Heart left ventricle (tissue), 16 donors: ENCODE results near the gene TTYH1. TPM values are rescaled to one million over a fixed set of nuclear protein-coding genes. Genes with fewer than 3 reads are reported as not detected.
A peak's percentile ranks its signal among the peaks of the same experiment; 100 is the strongest.
"Not testable (repeated sequence)": the region's sequence is repeated elsewhere in the genome, so short reads cannot be mapped to it uniquely, and the experiment has no call there.

ENCODE experiments used
- ATAC-seq, 4 donors: fragments of 200-7000 bp; cut with Tn5 transposase; one replicate each; pipeline ENCODE4 v1.9.1; 2020 to 2022; ENCODE audit warnings: moderate library complexity in 4 of 4, mild to moderate bottlenecking in 3 of 4, moderate number of reproducible peaks in 1 of 4
- DNase-seq, 5 donors: peaks; one replicate each; pipeline ENCODE4 v3.0.0-alpha.2; 2020
- H3K27ac ChIP-seq, 12 donors: fragments of 200-600 bp; sonication (generic) in 4 of 12; one replicate each; pipeline versions ENCODE4 v1.5.0 to v1.8.0; 2016 to 2022; ENCODE audit warnings: mild to moderate bottlenecking in 2 of 12
- H3K27me3 ChIP-seq, 9 donors: fragments of 200-600 bp; sonication (generic) in 2 of 9; one replicate each; pipeline versions ENCODE4 v1.5.1 to v1.8.0; 2016 to 2022; ENCODE audit warnings: mild to moderate bottlenecking in 3 of 9
- H3K36me3 ChIP-seq, 9 donors: fragments of 200-600 bp; sonication (generic) in 2 of 9; one replicate each; pipeline versions ENCODE4 v1.5.0 to v1.8.0; 2018 to 2022; ENCODE audit warnings: mild to moderate bottlenecking in 2 of 9
- H3K4me1 ChIP-seq, 12 donors: fragments of 200-600 bp; sonication (generic) in 4 of 12; one replicate each; pipeline versions ENCODE4 v1.5.0 to v1.8.0; 2016 to 2022; ENCODE audit warnings: mild to moderate bottlenecking in 3 of 12
- H3K4me3 ChIP-seq, 12 donors: fragments of 200-600 bp; sonication (generic) in 4 of 12; one replicate each; pipeline versions ENCODE4 v1.5.0 to v1.8.0; 2017 to 2022; ENCODE audit warnings: mild to moderate bottlenecking in 9 of 12, moderate library complexity in 4 of 12
- H3K9me3 ChIP-seq, 12 donors: fragments of 200-600 bp; sonication (generic) in 4 of 12; one replicate each; pipeline versions ENCODE4 v1.5.0 to v1.8.0; 2016 to 2022; ENCODE audit warnings: mild to moderate bottlenecking in 1 of 12
- POLR2A ChIP-seq, 2 donors: fragments of 450-650 bp; IDR thresholded peaks; one replicate each; pipeline ENCODE4 v1.6.1; 2017; ENCODE audit warnings: antibody characterized with exemption in 2 of 2, mild to moderate bottlenecking in 2 of 2, moderate library complexity in 2 of 2
- WGBS, 4 donors: extraction: QIAGEN DNeasy Blood & Tissue Kit in 2 of 4; methylation state at CpG; one replicate each; pipeline versions ENCODE4 v1.1.5 to v1.1.7; 2013 to 2018; 5-methylcytosine and 5-hydroxymethylcytosine counted together
- intact Hi-C, 10 donors: fragments of 100-400 bp; cut with DNase I; formaldehyde crosslinking; loops; one replicate each; pipeline versions ENCODE4 v1.11.1 to v1.14.2; 2022
- polyA plus RNA-seq, 2 donors: library from polyadenylated mRNA; stranded (reverse); fragments of 200-250 nt; gene quantifications; one replicate each; pipeline ENCODE4 v1.2.3, GENCODE V29; 2013
- total RNA-seq, 9 donors: library from RNA; depleted of rRNA in 2 of 9; stranded (reverse); fragments of >200 nt in 2 of 9; fragmentation: NEBNext Ultra II Directional in 3 of 9; extraction: Animal tissue kit (Norgen Biotek cat#: 25700) in 3 of 9; gene quantifications; one replicate each; pipeline versions ENCODE4 v1.1.0 to v1.2.4, GENCODE V29; 2016 to 2023
- TF ChIP-seq, protein P1 (sequence below), 12 donors: fragments of 200-600 bp; sonication (generic) in 4 of 12; IDR thresholded peaks; one replicate each; pipeline versions ENCODE4 v1.5.0 to v1.8.0; 2018 to 2022; ENCODE audit warnings: antibody characterized with exemption in 12 of 12, mild to moderate bottlenecking in 5 of 12
- donor health status: ischemic (EF 13 %, LVEDD 7.1; RV severe dilation, severe dysfunction).
- donor health status: healthy with polysubstance abuse.
- donor health status: DM: no; HTN: yes; CAD: no.
- donor health status: DM: no; HTN: no; CAD: no.
- donor health status: ischemic (EF 25% LVEDD 6.9; RV normal size, moderate dysfunction).
- donor health status: ischemic (EF 25% LVEDD 5.7; RV mildly dilated, moderate dysfunction).
- donor health status: healthy.
- donor health status: DM: yes; HTN: yes; CAD: no.
- donor health status: ischemic (EF 35%, LVEDD 5.7; RV mildly dilated, moderate dysfunction).
- donor health status: nonischemic (EF 11% LVEDD 7.7; RV severe dilation, severe dysfunction).
- donor health status: DM: yes; HTN: yes; CAD: no.
- donor health status: PGD.
- donor health status: ischemic (EF 29% LVEDD 5.4; RV normal size, mild dysfunction).
- donor health status: nonischemic (EF 23%, LVEDD 6.1; RV moderate dilation, normal function).

TTYH1 gene
- total and polyA plus RNA-seq, 11 donors = 0.46 to 6.9 (median 1.1) TPM

- H3K27me3 ChIP-seq = no peaks in the 10 kb centered on the region
- intact Hi-C loops = no loop called here
- no peak for ATAC-seq
- no peak for TF ChIP-seq POLR2A (IDR thresholded peaks at IDR 0.05)
- TF ChIP-seq, protein P1, sequence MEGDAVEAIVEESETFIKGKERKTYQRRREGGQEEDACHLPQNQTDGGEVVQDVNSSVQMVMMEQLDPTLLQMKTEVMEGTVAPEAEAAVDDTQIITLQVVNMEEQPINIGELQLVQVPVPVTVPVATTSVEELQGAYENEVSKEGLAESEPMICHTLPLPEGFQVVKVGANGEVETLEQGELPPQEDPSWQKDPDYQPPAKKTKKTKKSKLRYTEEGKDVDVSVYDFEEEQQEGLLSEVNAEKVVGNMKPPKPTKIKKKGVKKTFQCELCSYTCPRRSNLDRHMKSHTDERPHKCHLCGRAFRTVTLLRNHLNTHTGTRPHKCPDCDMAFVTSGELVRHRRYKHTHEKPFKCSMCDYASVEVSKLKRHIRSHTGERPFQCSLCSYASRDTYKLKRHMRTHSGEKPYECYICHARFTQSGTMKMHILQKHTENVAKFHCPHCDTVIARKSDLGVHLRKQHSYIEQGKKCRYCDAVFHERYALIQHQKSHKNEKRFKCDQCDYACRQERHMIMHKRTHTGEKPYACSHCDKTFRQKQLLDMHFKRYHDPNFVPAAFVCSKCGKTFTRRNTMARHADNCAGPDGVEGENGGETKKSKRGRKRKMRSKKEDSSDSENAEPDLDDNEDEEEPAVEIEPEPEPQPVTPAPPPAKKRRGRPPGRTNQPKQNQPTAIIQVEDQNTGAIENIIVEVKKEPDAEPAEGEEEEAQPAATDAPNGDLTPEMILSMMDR (IDR thresholded peaks at IDR 0.05) = no peak
- DNase-seq = no peak
- WGBS, 4 donors = 76 to 84% (median 81%) methylated on average over 7 of the region's 7 CpGs
- H3K4me1 ChIP-seq = peaks cover 4 to 15% (median 11%) of the 10 kb centered on the region in 12 donors
- H3K27ac ChIP-seq = no peak overlapping the region
- H3K4me3 ChIP-seq = no peak overlapping the region
- no peaks in the 10 kb centered on the region for H3K9me3 ChIP-seq
- peaks cover 0 to 45% (median 29%) of the 10 kb centered on the region in 9 donors for H3K36me3 ChIP-seq
Observed at GRCh38 chr19:54444737-54445136, 29.5 kb downstream of the TTYH1 start.

DNA sequence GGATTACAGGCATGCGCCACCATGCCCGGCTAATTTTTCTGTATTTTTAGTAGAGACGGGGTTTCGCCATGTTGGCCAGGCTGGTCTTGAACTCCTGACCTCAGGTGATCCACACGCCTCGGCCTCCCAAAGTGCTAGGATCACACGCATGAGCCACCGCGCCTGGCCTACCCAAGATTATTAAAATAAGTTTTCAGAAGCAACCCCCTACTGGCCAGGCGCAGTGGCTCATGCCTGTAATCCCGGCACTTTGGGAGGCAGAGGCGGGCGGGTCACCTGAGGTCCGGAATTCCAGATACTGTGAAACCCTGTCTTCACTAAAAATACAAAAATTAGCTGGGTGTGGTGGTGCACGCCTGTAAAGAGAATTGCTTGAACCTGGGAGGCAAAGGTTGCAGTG lies 31.1 kb downstream of the TTYH1 start:
- peaks cover 0 to 44% (median 33%) of the 10 kb centered on the region in 9 donors for H3K36me3 ChIP-seq
- ATAC-seq, H3K9me3 ChIP-seq, H3K27ac ChIP-seq, intact Hi-C loops, DNase-seq, H3K27me3 ChIP-seq, H3K4me3 ChIP-seq: not testable (repeated sequence)
- WGBS, 4 donors = 88 to 92% (median 90%) methylated on average over 15 of the region's 15 CpGs
- peaks cover 10 to 32% (median 26%) of the 10 kb centered on the region in 12 donors for H3K4me1 ChIP-seq

DNA sequence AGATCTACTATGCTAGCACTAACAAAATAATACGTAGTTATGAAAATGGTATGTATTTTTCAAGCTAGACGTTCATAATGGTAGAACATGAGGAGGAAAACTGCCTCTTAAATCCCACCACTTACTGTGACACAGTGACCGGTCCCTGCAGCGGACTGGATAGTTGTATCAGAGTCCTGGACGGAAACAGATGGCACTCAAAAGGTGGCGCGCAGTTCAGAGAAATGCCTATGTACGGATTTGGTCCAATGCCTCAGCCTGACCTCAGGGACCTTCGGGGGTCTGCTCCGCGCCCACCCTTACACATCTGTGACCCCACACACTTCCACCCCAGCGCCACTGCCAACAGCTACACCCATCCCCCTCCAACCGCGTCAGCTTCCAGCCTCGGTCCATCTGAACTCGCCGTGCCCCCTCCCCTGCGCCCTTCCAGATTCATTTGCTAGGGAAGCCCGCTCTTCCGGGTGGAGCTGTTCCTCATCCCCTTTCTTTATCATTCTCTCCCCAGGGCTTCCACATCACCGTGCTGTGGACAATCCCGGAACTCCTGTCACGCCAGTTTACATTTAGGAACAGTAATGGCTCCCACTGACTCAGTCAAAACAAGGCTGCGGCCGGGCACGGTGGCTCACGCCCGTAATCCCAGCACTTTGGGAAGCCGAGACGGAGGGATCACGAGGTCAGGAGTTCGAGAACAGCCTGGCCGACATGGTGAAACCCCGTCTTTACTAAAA lies 32.9 kb downstream of the TTYH1 start:
- peaks cover 11 to 49% (median 35%) of the 10 kb centered on the region in 12 donors for H3K4me1 ChIP-seq
- intact Hi-C loops = loop anchor here in 1 of 10 donors (2.0 kb wide), 1 partner anchor 15 kb away; the partner anchor contains the start of gene LENG9

DNA sequence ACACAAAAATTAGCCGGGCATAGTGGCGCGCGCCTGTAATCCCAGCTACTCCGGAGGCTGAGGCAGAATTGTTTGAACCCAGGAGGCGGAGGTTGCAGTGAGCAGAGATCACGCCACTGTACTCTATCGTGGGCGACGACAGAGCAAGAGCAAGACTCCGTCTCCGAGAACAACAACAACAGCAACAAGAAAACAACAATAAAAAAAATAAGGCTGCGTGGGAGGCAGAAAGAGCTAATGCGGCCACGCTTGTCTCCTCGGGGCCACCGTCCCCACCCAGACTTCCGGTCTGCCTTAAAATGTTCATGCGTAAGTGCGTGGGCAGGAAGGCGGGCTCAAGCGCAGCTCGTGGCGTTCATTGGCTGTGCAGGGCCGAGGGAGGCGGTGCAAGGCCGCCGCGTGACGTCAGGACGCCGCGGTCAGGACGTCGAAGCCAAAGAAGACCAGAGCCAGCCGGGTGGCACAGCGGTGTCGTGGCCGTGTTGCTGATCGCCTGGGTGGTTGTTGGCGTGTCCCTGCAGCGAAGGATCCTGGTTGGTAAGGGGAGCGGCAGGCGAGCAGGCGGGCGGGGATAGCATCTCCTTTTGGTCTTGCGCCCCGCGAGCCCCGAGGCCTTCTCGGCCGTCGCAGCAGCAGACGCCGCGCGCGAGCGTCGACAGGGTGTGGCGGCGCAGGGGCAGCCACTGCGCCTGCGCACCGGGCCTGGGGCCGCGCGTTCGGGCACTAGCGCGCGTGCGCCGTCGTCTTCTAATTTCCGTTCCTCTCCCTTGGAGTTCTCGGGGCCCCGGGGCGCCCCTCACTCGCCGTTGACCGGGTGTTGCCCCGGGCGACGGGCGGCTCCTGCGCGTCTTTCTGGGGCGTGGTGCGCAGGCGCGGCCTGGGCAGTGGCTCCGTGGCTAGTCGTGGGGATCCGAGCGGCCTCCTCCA lies 33.8 kb downstream of the TTYH1 start, which contains the start of gene LENG8:
Gene LENG8 (plus strand): TSS at position 426 of the 927 bp plus-strand sequence. CDS start 2,146 bp downstream, outside the sequence.
- Histone ChIP-seq H3K4me1 (peaks cover 11 to 52% (median 35%) of the 10 kb centered on the region in 12 donors), H3K36me3 (peaks cover 4 to 55% (median 45%) of the 10 kb centered on the region in 9 donors), H3K27ac (peak within 1 kb of the TSS; percentile 87 to 98 (median 96)), H3K4me3 (peak within 1 kb of the TSS; percentile 58 to 99 (median 92)), H3K27me3 (no peaks in the 10 kb centered on the region), H3K9me3 (no peaks in the 10 kb centered on the region)
- WGBS, 4 donors = 0 to 1% (median 1%) methylated on average over 69 to 96 of the region's 96 CpGs
- TF ChIP-seq, protein P1 (IDR thresholded peaks at IDR 0.05) = no peak
- TF ChIP-seq POLR2A (IDR thresholded peaks at IDR 0.05) = peak; percentile 71 to 94
- peak; percentile 97 to 98 (median 98) for ATAC-seq
- intact Hi-C loops = loop anchor here in 4 of 10 donors (1.0 to 2.0 kb wide), 3 partner anchors 14 to 15 kb away; partner anchors contain the start of gene LENG9 (in 3 of the 4)
- DNase-seq = peak; percentile 98 to 99 (median 98)

More for the DNA sequence above, 32.9 kb downstream of the TTYH1 start:
- Histone ChIP-seq H3K27ac (peak overlapping the region; percentile 87 to 98 (median 96)), H3K9me3 (no peaks in the 10 kb centered on the region), H3K36me3 (peaks cover 4 to 50% (median 38%) of the 10 kb centered on the region in 9 donors), H3K4me3 (peak overlapping the region; percentile 58 to 99 (median 92)), H3K27me3 (no peaks in the 10 kb centered on the region)
- DNase-seq (peak; percentile 54 to 78 (median 74)), ATAC-seq (peak; percentile 31 to 56 (median 42))
- WGBS, 4 donors = 1% methylated on average over 34 of the region's 34 CpGs
- TF ChIP-seq POLR2A (IDR thresholded peaks at IDR 0.05) = no peak
- TF ChIP-seq, protein P1 (IDR thresholded peaks at IDR 0.05) = no peak
